Right ventricle myocardium inferior (tissue), 1 donor: ENCODE results near the gene OR1L6. TPM values are rescaled to one million over a fixed set of nuclear protein-coding genes. Genes with fewer than 3 reads are reported as not detected.

Experiments used
- total RNA-seq: library from RNA; stranded (reverse); fragmentation: NEBNext Ultra II Directional; extraction: Animal tissue kit (Norgen Biotek cat#: 25700); gene quantifications from one replicate; pipeline ENCODE4 v1.2.1, GENCODE V29; 2021
- donor health status: DM: no; HTN: yes; CAD: no; lungs with severe emphysema.

OR1L6 gene
- total RNA-seq, 1 donor from 2014 or later: not detected

Other genes with a start within 250 kb of the OR1L6 start
- gene OR1J2, start 231.5 kb upstream of the OR1L6 start, total RNA-seq: not detected
- not detected for gene OR1J4, start 223.2 kb upstream of the OR1L6 start, total RNA-seq
- not detected for gene OR1N1, start 215.0 kb upstream of the OR1L6 start, total RNA-seq
- gene OR1N2, start 189.2 kb upstream of the OR1L6 start, total RNA-seq: not detected
- gene OR1L8, start 158.9 kb upstream of the OR1L6 start, total RNA-seq: not detected
- not detected for gene OR1Q1, start 127.6 kb upstream of the OR1L6 start, total RNA-seq
- not detected for gene OR1B1, start 84.7 kb upstream of the OR1L6 start, total RNA-seq
- not detected for gene OR1L1, start 80.6 kb upstream of the OR1L6 start, total RNA-seq
- not detected for gene OR1L3, start 67.2 kb upstream of the OR1L6 start, total RNA-seq
- gene OR1L4, start 18.3 kb upstream of the OR1L6 start, total RNA-seq: not detected
- gene OR5C1, start 46.6 kb downstream of the OR1L6 start, total RNA-seq: not detected
- gene OR1K1, start 57.8 kb downstream of the OR1L6 start, total RNA-seq: not detected
- 8.7 TPM for gene PDCL, start 86.3 kb downstream of the OR1L6 start, total RNA-seq
- 35.1 TPM for gene RC3H2, start 163.1 kb downstream of the OR1L6 start, total RNA-seq
- gene ZBTB6, start 171.0 kb downstream of the OR1L6 start, total RNA-seq: 5.3 TPM
- gene ZBTB26, start 189.2 kb downstream of the OR1L6 start, total RNA-seq: 4.6 TPM
- 45.1 TPM for gene RABGAP1, start 198.7 kb downstream of the OR1L6 start, total RNA-seq